HT-29 (cell line): ENCODE data around the gene PGRMC2. TPM values are rescaled to one million over a fixed set of nuclear protein-coding genes. Genes with fewer than 3 reads are reported as not detected.

Experiments used
- DNase-seq: peaks from one replicate; pipeline ENCODE4 v3.0.0-alpha.2; 2015; ENCODE audit warnings: low spot score
- total RNA-seq: library from RNA; depleted of rRNA; stranded (reverse); fragments of >200 nt; shearing (Covaris generic); gene quantifications from 2 replicates; pipeline ENCODE4 v1.2.3, GENCODE V29; 2014; rRNA removed

Gene PGRMC2
- total RNA-seq, 1 experiment from 2014 or later, result 9.6 TPM

- peak; percentile 59 for DNase-seq
Observed at GRCh38 chr4:128220286-128221235, 67.1 kb downstream of the PGRMC2 start.

Other genes starting within 250 kb of the PGRMC2 start
- gene LARP1B, start 226.5 kb downstream of the PGRMC2 start, total RNA-seq, result 15.0 and 16.4 TPM in 2 replicates